Neural progenitor cell (in vitro differentiated cells): ENCODE measurements around the gene FGFR2. TPM values are rescaled to one million over a fixed set of nuclear protein-coding genes. Genes with fewer than 3 reads are reported as not detected.

Source experiments
- DNase-seq: peaks from one replicate; pipeline ENCODE4 v3.0.0-alpha.2; 2016; ENCODE audit warnings: low spot score
- H2AFZ ChIP-seq: fragments of 200-600 bp; sonication (generic); replicated peaks from 2 replicates; pipeline ENCODE4 v1.6.1; 2016; ENCODE audit warnings: antibody characterized with exemption
- H3F3A ChIP-seq: fragments of 200-600 bp; sonication (generic); 2 replicates; pipeline ENCODE4 v1.6.1; 2016; ENCODE audit warnings: antibody characterized with exemption, low read depth
- H3K27ac ChIP-seq: fragments of 200-600 bp; sonication (generic); 2 replicates; pipeline ENCODE4 v1.5.1; 2016; ENCODE audit warnings: mild to moderate bottlenecking
- H3K27me3 ChIP-seq: fragments of 200-600 bp; sonication (generic); 2 replicates; pipeline ENCODE4 v1.6.1; 2016; ENCODE audit warnings: mild to moderate bottlenecking, moderate library complexity
- H3K36me3 ChIP-seq: fragments of 200-600 bp; sonication (generic); 2 replicates; pipeline ENCODE4 v1.5.1; 2016
- H3K4me1 ChIP-seq: fragments of 200-600 bp; sonication (generic); 2 replicates; pipeline ENCODE4 v1.6.1; 2016; ENCODE audit warnings: mixed run types
- H3K4me2 ChIP-seq: fragments of 200-600 bp; sonication (generic); 2 replicates; pipeline ENCODE4 v1.6.1; 2016
- H3K4me3 ChIP-seq: fragments of 200-600 bp; sonication (generic); 2 replicates; pipeline ENCODE4 v1.5.1; 2016
- H3K79me2 ChIP-seq: fragments of 200-600 bp; sonication (generic); 2 replicates; pipeline ENCODE4 v1.6.1; 2016; ENCODE audit warnings: low read depth
- H3K9ac ChIP-seq: fragments of 200-600 bp; sonication (generic); 2 replicates; pipeline ENCODE4 v1.6.1; 2016
- H3K9me3 ChIP-seq: fragments of 200-600 bp; sonication (generic); 2 replicates; pipeline ENCODE4 v1.5.1; 2016; ENCODE audit warnings: low read depth
- H4K20me1 ChIP-seq: fragments of 200-600 bp; sonication (generic); 2 replicates; pipeline ENCODE4 v1.6.1; 2016; ENCODE audit warnings: low read depth
- H3K27ac Mint-ChIP-seq: 3 replicates; pipeline ENCODE4 v1.8.0; 2021; ENCODE audit warnings: mixed read lengths
- H3K27me3 Mint-ChIP-seq: 2 replicates; pipeline ENCODE4 v1.8.0; 2022; ENCODE audit warnings: low read depth, mild to moderate bottlenecking, inconsistent platforms, moderate library complexity, mixed read lengths; ENCODE audit not compliant: insufficient read depth
- H3K36me3 Mint-ChIP-seq: 3 replicates; pipeline ENCODE4 v1.8.0; 2021; ENCODE audit warnings: mixed read lengths
- H3K4me1 Mint-ChIP-seq: 3 replicates; pipeline ENCODE4 v1.8.0; 2021; ENCODE audit warnings: mixed read lengths
- H3K4me3 Mint-ChIP-seq: 3 replicates; pipeline ENCODE4 v1.8.0; 2021; ENCODE audit warnings: mild to moderate bottlenecking, moderate library complexity, mixed read lengths
- H3K9me3 Mint-ChIP-seq: 3 replicates; pipeline ENCODE4 v1.8.0; 2020; ENCODE audit warnings: mixed read lengths
- EZH2 ChIP-seq: fragments of 200-600 bp; sonication (generic); IDR thresholded peaks from 2 replicates; pipeline ENCODE4 v1.6.1; 2017; ENCODE audit warnings: antibody characterized with exemption, mild to moderate bottlenecking, moderate library complexity
- EZH2phosphoT487 ChIP-seq: fragments of 200-600 bp; sonication (generic); IDR thresholded peaks from 2 replicates; pipeline ENCODE4 v1.6.1; 2017; ENCODE audit warnings: antibody characterized with exemption
- total RNA-seq: library from RNA; depleted of rRNA; stranded (reverse); fragments of >200 nt; gene quantifications from 2 replicates; pipeline ENCODE4 v1.2.3, GENCODE V29; 2015; ENCODE audit warnings: low replicate concordance
- TF ChIP-seq, protein P1 (sequence below): fragments of 200-600 bp; sonication (generic); IDR thresholded peaks from 2 replicates; pipeline ENCODE4 v1.5.1; 2017; ENCODE audit warnings: antibody characterized with exemption, mild to moderate bottlenecking

FGFR2 gene
- total RNA-seq, 1 donor from 2014 or later, result 99.1 TPM

- Histone ChIP-seq H3K9me3 (no peaks in the 10 kb centered on the region), H4K20me1 (no peaks in the 10 kb centered on the region), H3K27me3 (no peaks in the 10 kb centered on the region), H3K27ac (no peak overlapping the region), H3K36me3 (no peaks in the 10 kb centered on the region), H3K79me2 (no peaks in the 10 kb centered on the region), H3K4me1 (peaks cover 44% of the 10 kb centered on the region), H2AFZ (peak overlapping the region; percentile 3), H3K9ac (no peak overlapping the region), H3K4me3 (no peak overlapping the region), H3K4me2 (peak overlapping the region; percentile 10), H3F3A (peaks cover 41% of the 10 kb centered on the region)
- Mint-ChIP-seq H3K36me3 (no peaks in the 10 kb centered on the region), H3K27ac (peak overlapping the region; percentile 23), H3K4me3 (no peak overlapping the region), H3K27me3 (peaks cover 15% of the 10 kb centered on the region), H3K4me1 (peaks cover 36% of the 10 kb centered on the region), H3K9me3 (no peaks in the 10 kb centered on the region)
- no peak for DNase-seq
- no peak for TF ChIP-seq EZH2
- no peak for TF ChIP-seq EZH2phosphoT487
- TF ChIP-seq, protein P1, sequence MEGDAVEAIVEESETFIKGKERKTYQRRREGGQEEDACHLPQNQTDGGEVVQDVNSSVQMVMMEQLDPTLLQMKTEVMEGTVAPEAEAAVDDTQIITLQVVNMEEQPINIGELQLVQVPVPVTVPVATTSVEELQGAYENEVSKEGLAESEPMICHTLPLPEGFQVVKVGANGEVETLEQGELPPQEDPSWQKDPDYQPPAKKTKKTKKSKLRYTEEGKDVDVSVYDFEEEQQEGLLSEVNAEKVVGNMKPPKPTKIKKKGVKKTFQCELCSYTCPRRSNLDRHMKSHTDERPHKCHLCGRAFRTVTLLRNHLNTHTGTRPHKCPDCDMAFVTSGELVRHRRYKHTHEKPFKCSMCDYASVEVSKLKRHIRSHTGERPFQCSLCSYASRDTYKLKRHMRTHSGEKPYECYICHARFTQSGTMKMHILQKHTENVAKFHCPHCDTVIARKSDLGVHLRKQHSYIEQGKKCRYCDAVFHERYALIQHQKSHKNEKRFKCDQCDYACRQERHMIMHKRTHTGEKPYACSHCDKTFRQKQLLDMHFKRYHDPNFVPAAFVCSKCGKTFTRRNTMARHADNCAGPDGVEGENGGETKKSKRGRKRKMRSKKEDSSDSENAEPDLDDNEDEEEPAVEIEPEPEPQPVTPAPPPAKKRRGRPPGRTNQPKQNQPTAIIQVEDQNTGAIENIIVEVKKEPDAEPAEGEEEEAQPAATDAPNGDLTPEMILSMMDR, result no peak
Observed at GRCh38 chr10:121433965-121434364, 164.3 kb downstream of the FGFR2 start.

DNA sequence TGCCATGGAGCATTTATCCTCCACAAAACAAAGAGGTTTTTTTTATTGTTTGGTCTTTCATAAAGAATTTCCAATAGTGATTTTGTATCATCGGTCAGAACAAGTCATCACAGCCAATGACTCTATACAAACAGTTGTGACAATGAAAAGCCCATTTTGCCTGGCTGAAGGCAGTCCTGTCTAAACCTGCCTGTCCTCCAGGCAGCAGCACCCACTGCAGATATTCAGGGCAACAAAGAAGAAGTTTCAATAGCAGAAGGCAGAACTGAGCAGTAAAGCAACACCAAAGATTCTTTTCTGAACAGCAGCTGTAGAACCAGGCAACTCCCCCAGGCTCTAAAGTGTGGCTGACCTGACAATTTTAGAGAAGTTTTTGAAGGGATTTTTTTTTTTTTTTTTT lies 169.4 kb downstream of the FGFR2 start:
- H3K9ac ChIP-seq, result no peak overlapping the region
- H3K4me3 ChIP-seq, result no peak overlapping the region
- peaks cover 2% of the 10 kb centered on the region for H3F3A ChIP-seq
- no peaks in the 10 kb centered on the region for H3K36me3 Mint-ChIP-seq
- H3K79me2 ChIP-seq, result no peaks in the 10 kb centered on the region
- TF ChIP-seq EZH2phosphoT487 (no peak), EZH2 (no peak)
- TF ChIP-seq, protein P1, result no peak
- H3K36me3 ChIP-seq, result no peaks in the 10 kb centered on the region
- H3K9me3 ChIP-seq, result no peaks in the 10 kb centered on the region
- no peak overlapping the region for H3K27ac Mint-ChIP-seq
- H4K20me1 ChIP-seq, result no peaks in the 10 kb centered on the region
- H3K4me3 Mint-ChIP-seq, result no peak overlapping the region
- H3K27me3 Mint-ChIP-seq, result peaks cover 13% of the 10 kb centered on the region
- no peaks in the 10 kb centered on the region for H3K27me3 ChIP-seq
- H2AFZ ChIP-seq, result no peak overlapping the region
- no peak for DNase-seq
- H3K4me2 ChIP-seq, result no peak overlapping the region
- H3K4me1 Mint-ChIP-seq, result peaks cover 2% of the 10 kb centered on the region
- no peak overlapping the region for H3K27ac ChIP-seq
- H3K9me3 Mint-ChIP-seq, result no peaks in the 10 kb centered on the region
- peaks cover 4% of the 10 kb centered on the region for H3K4me1 ChIP-seq
